Activated CD4-positive, CD25-positive, alpha-beta regulatory T cell treated with anti-CD3 and anti-CD28 coated beads, Interleukin-2, amount 50 U/mL, for 24 hours (primary cell): Measurements from ENCODE around the gene IFNA6.
"Not testable (repeated sequence)": the region's sequence is repeated elsewhere in the genome, so short reads cannot be mapped to it uniquely, and the experiment has no call there.

Source experiments
- ATAC-seq, 2 donors: fragments of 150-1000 bp; cut with Tn5 transposase; one replicate each; pipeline ENCODE4 v1.10.0; 2021; ENCODE audit warnings: mild to moderate bottlenecking in 1 of 2, moderate library complexity in 1 of 2

Gene IFNA6

DNA sequence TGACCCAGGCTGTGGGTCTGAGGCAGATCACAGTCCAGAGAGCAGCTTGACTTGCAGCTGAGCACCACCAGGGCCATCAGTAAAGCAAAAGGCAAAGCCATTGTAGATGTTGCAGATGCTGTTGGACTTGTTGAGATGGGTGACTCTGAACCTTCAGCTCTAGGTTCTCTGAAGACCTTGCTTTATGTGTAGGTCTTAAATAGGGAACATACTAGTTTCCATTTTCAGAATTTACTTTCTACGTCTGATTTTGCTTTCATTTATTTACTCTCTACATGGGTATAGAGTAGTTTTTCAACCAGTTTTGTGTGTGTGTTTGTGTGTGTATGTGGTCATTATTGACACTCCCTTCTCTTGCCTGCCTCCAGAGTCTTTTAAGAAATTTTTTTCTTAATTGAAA, at the start of gene IFNA6:
Gene IFNA6, minus strand, starts transcription at position 101 of the 400 bp plus-strand sequence. Its CDS starts 0 bp downstream, at position 101.
- ATAC-seq: no peak

GRCh38 chr9:21399956-21400355, 49.3 kb upstream of the IFNA6 start:
- ATAC-seq: no peak

- no peak for ATAC-seq
Measured at GRCh38 chr9:21398955-21399489, 48.3 kb upstream of the IFNA6 start.

DNA sequence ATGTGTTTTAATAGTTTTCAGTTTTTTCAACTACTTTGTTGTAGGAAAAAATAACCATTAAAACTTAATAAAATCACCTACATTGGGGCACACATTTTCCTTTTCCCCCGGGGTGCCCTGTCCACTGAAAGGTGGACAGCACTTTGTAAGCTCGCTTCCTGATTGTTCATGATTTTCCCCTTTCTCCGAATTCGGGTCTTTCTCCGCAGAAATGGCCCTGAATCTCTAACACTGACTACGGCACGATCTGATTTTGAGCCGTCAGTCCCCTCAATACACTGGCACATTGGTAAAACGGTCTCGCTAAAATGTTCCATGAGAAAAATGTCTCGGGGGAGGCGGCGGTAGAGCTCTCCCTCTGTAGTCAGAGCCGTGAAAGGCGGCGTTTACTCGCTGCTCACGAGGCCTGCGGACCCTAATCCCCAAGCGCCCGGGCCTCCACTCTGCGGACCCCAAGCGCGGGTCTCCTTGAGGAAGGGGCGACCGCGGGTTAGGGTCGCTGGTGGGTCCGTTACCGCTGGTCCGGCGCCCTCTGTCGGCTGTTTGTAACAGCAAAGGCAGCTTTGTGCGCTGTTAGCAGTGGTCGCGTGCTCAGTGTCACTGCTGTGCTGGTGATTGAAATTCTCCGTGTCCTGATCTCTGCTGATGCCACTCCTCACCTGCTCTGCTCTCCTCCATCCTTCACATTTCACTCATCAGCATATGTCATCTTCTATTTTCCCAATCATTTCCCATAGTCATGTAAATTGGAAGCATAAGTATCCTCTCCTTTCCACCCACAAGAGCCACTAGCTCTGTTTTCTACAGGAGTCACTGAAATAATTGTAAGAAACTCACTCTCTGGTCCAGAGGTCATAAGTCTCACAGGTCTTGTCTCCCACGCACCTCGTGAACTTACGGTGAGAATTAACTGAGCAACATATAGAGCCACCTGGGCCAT, 45.4 kb upstream of the IFNA6 start:
- peak; percentile 56 to 67 for ATAC-seq

- ATAC-seq: peak; percentile 52 to 55
Measured at GRCh38 chr9:21392270-21392669, 41.6 kb upstream of the IFNA6 start.

DNA sequence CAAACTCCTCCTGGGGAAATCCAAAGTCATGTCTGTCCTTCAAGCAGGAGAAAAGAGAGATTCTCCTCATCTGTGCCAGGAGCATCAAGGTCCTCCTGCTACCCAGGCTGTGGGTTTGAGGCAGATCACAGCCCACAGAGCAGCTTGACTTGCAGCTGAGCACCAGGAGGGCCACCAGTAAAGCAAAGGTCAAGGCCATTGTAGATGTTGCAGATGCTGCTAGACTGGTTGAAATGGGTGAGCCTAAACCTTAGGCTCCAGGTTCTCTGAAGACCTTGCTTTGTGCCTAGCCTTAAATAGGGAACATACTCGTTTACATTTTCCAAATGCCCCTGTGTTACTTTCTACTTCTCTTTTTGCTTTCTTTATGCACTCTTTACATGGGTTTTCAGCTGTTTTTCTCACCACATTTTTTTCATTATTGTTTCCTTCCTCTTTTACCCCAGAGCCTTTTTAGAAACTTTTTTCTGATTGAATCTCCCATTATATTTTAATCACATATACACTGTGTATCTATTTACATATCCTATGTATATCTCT, 34.5 kb upstream of the IFNA6 start, which contains the start of gene IFNA2:
Gene IFNA2, minus strand, starts transcription at position 268 of the 540 bp plus-strand sequence. Its CDS starts 69 bp downstream, at position 199.
- no peak for ATAC-seq

- no peak for ATAC-seq
Measured at GRCh38 chr9:21383627-21384026, 32.9 kb upstream of the IFNA6 start.

DNA sequence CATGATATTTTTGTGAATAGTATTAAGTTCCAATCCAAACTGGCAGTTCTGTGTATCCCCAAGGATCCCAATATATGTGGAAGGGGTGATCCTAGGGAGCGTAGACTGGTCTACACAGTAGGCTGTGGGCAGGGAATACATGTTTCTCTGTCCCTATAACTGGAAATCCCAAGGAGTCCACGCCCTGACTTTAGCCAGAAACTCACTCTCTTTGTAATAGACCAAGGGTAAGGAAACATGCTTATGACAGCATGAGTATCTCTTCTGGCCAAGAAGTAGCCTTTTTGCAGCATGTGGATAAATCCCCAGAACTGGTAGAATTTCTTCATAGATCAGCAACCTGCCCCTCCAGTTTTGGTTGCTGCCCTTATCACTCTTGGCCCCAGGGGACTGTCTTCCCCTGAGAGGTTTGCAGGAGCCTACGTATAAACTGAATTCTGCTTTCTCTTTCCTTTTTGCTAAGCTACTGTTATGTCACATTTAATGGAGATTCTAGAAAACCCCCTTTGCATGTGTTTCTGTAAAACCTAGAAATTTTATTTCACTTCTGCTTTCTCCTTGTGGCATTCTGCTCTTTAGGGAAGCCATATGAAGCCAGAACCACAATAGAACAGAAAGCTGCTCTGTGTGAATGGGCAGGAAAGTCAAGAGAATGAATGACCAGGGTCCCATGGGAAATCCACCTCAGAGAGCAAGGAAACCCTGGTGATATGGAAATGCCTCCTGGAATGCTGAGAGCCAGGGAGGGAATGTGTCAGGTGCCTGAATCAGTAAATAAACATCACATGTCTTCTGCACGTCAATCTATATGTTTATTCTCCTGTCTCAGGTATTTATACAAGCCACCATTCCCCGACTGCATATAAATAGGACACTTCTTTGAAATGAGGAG, 31.0 kb upstream of the IFNA6 start:
- peak; percentile 90 to 94 for ATAC-seq

GRCh38 chr9:21371467-21371866, 20.8 kb upstream of the IFNA6 start:
- not testable (repeated sequence) for ATAC-seq

- no peak for ATAC-seq
Measured at GRCh38 chr9:21367957-21368356, 17.3 kb upstream of the IFNA6 start, which contains the start of gene IFNA13. Gene IFNA13 (minus strand): TSS chr9:21368057. CDS start chr9:21368010, 47 bp downstream.

DNA sequence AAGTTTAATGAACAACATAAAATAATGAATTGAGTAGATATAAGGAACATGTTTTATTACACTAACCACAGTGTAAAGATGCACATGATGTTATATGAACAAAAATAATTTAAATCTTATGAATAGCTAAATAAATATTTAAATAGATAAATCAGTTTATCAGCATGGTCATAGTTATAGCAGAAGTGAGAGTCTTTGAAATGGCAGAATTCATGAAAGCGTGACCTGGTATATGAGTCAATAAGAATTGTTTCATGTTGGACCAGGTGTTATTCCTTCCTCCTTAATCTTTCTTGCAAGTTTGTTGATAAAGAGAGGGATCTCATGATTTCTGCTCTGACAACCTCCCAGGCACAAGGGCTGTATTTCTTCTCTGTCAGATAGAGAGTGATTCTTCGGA, 16.5 kb upstream of the IFNA6 start:
- ATAC-seq: not testable (repeated sequence)

DNA sequence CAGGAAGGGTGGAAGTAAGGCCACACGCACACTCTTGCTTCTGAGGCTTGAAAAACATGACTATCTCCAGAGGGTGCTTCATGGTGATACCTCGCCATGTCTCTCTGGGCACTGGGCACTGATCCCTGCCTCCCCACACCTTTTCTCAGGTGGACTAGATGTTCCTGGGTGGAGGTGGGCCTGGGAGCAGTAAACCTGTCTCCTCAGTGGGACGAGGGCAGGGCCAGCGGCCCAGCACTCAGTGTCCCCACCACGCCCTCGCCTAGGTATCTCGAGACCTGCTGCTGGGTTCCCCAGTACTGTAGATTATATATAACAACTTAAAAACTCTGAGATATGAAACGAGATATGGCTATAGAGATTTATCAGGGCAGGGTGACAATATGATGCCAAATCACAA, 11.6 kb upstream of the IFNA6 start:
- ATAC-seq: no peak

GRCh38 chr9:21357479-21358460, 7.1 kb upstream of the IFNA6 start:
- peak; percentile 83 to 84 for ATAC-seq

- no peak for ATAC-seq
Measured at GRCh38 chr9:21348430-21348970, 2.2 kb downstream of the IFNA6 start.

- ATAC-seq: no peak
Measured at GRCh38 chr9:21340735-21341134, 10.0 kb downstream of the IFNA6 start.

GRCh38 chr9:21336457-21336856, 14.2 kb downstream of the IFNA6 start:
- ATAC-seq: no peak

DNA sequence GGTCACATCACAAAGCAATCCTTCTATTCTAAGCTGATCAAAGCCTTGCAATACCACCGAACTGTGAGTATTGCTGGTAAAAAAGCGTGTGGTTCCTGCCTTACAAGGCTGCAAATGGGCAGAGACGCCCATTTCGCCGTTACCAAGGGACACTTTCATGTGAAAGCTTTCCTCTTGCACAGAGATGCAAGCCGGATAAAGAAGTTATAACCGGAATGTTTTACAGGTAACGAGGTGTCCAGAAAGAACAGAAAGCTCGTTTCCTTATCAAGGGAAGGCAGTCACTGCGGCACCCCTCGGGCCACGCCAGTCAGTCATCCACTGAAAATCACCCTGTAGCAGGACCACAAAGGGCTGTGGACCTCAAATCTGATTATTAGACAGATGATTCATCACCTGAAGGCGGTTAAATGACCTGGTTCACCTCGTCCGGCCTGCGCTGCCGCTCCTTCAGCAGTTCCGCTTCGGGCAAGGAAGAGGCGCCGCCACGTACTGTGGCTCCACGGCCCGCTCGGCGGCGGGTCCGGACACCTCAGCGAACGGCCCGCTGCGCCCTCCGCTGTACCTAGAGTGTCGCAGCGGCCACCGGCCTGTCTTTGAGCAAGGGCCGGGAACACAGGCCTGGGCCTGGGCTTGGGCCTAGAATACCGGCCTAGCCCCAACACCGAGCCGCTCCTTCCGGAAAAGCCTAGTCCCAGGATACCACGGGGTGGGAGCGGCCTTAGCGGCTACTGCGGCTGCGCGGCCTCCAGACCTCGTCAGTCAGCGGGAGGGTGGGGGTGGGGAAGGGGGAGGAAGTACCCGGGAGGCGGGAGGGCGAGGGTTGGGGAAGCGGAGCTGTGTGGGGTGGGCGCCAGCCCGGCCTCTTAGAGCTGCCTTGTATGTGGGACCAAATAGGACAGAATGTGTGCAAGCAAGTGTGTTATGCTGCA, 15.7 kb downstream of the IFNA6 start, which contains the start of gene KLHL9:
Gene KLHL9, minus strand, starts transcription at position 704 of the 932 bp plus-strand sequence. Its CDS starts 545 bp downstream, at position 159.
- peak; percentile 85 to 86 for ATAC-seq

- no peak for ATAC-seq
Measured at GRCh38 chr9:21333226-21333625, 17.5 kb downstream of the IFNA6 start.

- no peak for ATAC-seq
Measured at GRCh38 chr9:21331676-21332402, 18.8 kb downstream of the IFNA6 start.
